Tibial nerve (tissue), 4 donors: ENCODE results near the gene HIP1. TPM values are rescaled to one million over a fixed set of nuclear protein-coding genes. Genes with fewer than 3 reads are reported as not detected.

Experiments
- DNase-seq, 2 donors: peaks; one replicate each; pipeline ENCODE4 v3.0.0-alpha.2; 2019; ENCODE audit warnings: low spot score in 2 of 2
- H3K27ac ChIP-seq, 4 donors: fragments of 200-600 bp; sonication (generic) in 3 of 4; one replicate each; pipeline ENCODE4 v1.5.1; 2017 to 2019; ENCODE audit warnings: mild to moderate bottlenecking in 1 of 4
- H3K27me3 ChIP-seq, 2 donors: fragments of 200-600 bp; sonication (generic) in 1 of 2; one replicate each; pipeline versions ENCODE4 v1.5.1 to v1.6.0; 2017 to 2019
- H3K36me3 ChIP-seq, 3 donors: fragments of 200-600 bp; sonication (generic); one replicate each; pipeline ENCODE4 v1.5.1; 2018 to 2019
- H3K4me1 ChIP-seq, 4 donors: fragments of 200-600 bp; sonication (generic) in 3 of 4; one replicate each; pipeline ENCODE4 v1.5.1; 2017 to 2019
- H3K4me3 ChIP-seq, 4 donors: fragments of 200-600 bp; sonication (generic) in 3 of 4; one replicate each; pipeline ENCODE4 v1.5.1; 2017 to 2019; ENCODE audit warnings: mild to moderate bottlenecking in 1 of 4, moderate library complexity in 1 of 4
- H3K9me3 ChIP-seq, 4 donors: fragments of 200-600 bp; sonication (generic) in 3 of 4; one replicate each; pipeline ENCODE4 v1.5.1; 2017 to 2019
- CTCF ChIP-seq, 5 experiments: fragments of 200-600 bp in 3 of 5; fragments of 450-650 bp in 2 of 5; sonication (generic) in 3 of 5; IDR thresholded peaks; one replicate each; pipeline ENCODE4 v1.5.1; 2016 to 2019; ENCODE audit warnings: antibody characterized with exemption in 5 of 5, mild to moderate bottlenecking in 3 of 5, moderate library complexity in 2 of 5
- EP300 ChIP-seq, 2 donors: sonication (generic); formaldehyde crosslinking; IDR thresholded peaks; one replicate each; pipeline ENCODE4 v1.6.1; 2017; ENCODE audit warnings: antibody characterized with exemption in 2 of 2, mild to moderate bottlenecking in 1 of 2
- POLR2A ChIP-seq, 2 donors: fragments of 450-650 bp; IDR thresholded peaks; one replicate each; pipeline ENCODE4 v1.6.1; 2017; ENCODE audit warnings: antibody characterized with exemption in 2 of 2, mild to moderate bottlenecking in 2 of 2, moderate library complexity in 2 of 2
- WGBS, 2 donors: methylation state at CpG; one replicate each; pipeline ENCODE4 v1.1.5; 2018; 5-methylcytosine and 5-hydroxymethylcytosine counted together
- total RNA-seq, 4 donors: library from RNA; depleted of rRNA; stranded (reverse); fragments of >200 nt; gene quantifications; one replicate each; pipeline ENCODE4 v1.1.0, GENCODE V29; 2016

The HIP1 gene
- total RNA-seq, 4 donors from 2014 or later: 43.2 to 59.7 (median 49.8) TPM

GRCh38 chr7:75647709-75648438 lies 90.9 kb downstream of the HIP1 start:
- Histone ChIP-seq H3K36me3 (peaks cover 0 to 12% (median 0%) of the 10 kb centered on the region in 3 donors), H3K9me3 (peaks cover 0 to 11% (median 0%) of the 10 kb centered on the region in 4 donors), H3K27ac (no peak overlapping the region), H3K27me3 (no peaks in the 10 kb centered on the region), H3K4me3 (no peak overlapping the region), H3K4me1 (peaks cover 0 to 30% (median 4%) of the 10 kb centered on the region in 4 donors)
- WGBS, 2 donors: 95% methylated on average over 6 of the region's 6 CpGs
- TF ChIP-seq EP300 (IDR thresholded peaks at IDR 0.05): no peak
- TF ChIP-seq CTCF (IDR thresholded peaks at IDR 0.05): no peak
- TF ChIP-seq POLR2A (IDR thresholded peaks at IDR 0.05): no peak
- no peak for DNase-seq

GRCh38 chr7:75646571-75647102 lies 92.1 kb downstream of the HIP1 start:
- H3K36me3 ChIP-seq: peaks cover 0 to 12% (median 0%) of the 10 kb centered on the region in 3 donors
- H3K4me3 ChIP-seq: no peak overlapping the region
- 94 to 95% methylated on average over 4 to 8 of the region's 9 CpGs for WGBS, 2 donors
- no peak for DNase-seq
- H3K9me3 ChIP-seq: peaks cover 0 to 11% (median 0%) of the 10 kb centered on the region in 4 donors
- TF ChIP-seq POLR2A (IDR thresholded peaks at IDR 0.05) (no peak), EP300 (IDR thresholded peaks at IDR 0.05) (no peak), CTCF (IDR thresholded peaks at IDR 0.05) (no peak)
- H3K27me3 ChIP-seq: no peaks in the 10 kb centered on the region
- peaks cover 0 to 30% (median 4%) of the 10 kb centered on the region in 4 donors for H3K4me1 ChIP-seq
- H3K27ac ChIP-seq: no peak overlapping the region

- no peaks in the 10 kb centered on the region for H3K27me3 ChIP-seq
- no peak overlapping the region for H3K27ac ChIP-seq
- peaks cover 0 to 26% (median 4%) of the 10 kb centered on the region in 4 donors for H3K4me1 ChIP-seq
- H3K4me3 ChIP-seq: no peak overlapping the region
- DNase-seq: no peak
- no peak for TF ChIP-seq CTCF (IDR thresholded peaks at IDR 0.05)
- no peak for TF ChIP-seq POLR2A (IDR thresholded peaks at IDR 0.05)
- TF ChIP-seq EP300 (IDR thresholded peaks at IDR 0.05): no peak
- H3K9me3 ChIP-seq: peaks cover 0 to 11% (median 0%) of the 10 kb centered on the region in 4 donors
- H3K36me3 ChIP-seq: peaks cover 0 to 12% (median 0%) of the 10 kb centered on the region in 3 donors
- WGBS, 2 donors: 94 to 100% methylated on average over 2 of the region's 2 CpGs
Measured at GRCh38 chr7:75645570-75645969, 93.2 kb downstream of the HIP1 start.

- H3K36me3 ChIP-seq: peaks cover 0 to 12% (median 0%) of the 10 kb centered on the region in 3 donors
- no peaks in the 10 kb centered on the region for H3K27me3 ChIP-seq
- 79 to 83% methylated on average over 5 of the region's 5 CpGs for WGBS, 2 donors
- H3K9me3 ChIP-seq: peaks cover 0 to 11% (median 0%) of the 10 kb centered on the region in 4 donors
- no peak overlapping the region for H3K4me3 ChIP-seq
- TF ChIP-seq CTCF (IDR thresholded peaks at IDR 0.05) (no peak), POLR2A (IDR thresholded peaks at IDR 0.05) (no peak), EP300 (IDR thresholded peaks at IDR 0.05) (no peak)
- no peak for DNase-seq
- H3K27ac ChIP-seq: no peak overlapping the region
- H3K4me1 ChIP-seq: peaks cover 0 to 24% (median 5%) of the 10 kb centered on the region in 4 donors
Measured at GRCh38 chr7:75644589-75644988, 94.2 kb downstream of the HIP1 start.
